ENCODE results near the gene ITPR3. TPM values are rescaled to one million over a fixed set of nuclear protein-coding genes. Genes with fewer than 3 reads are reported as not detected.

Gene ITPR3
- total RNA-seq, 1 donor from 2014 or later: 42.9 TPM

DNA sequence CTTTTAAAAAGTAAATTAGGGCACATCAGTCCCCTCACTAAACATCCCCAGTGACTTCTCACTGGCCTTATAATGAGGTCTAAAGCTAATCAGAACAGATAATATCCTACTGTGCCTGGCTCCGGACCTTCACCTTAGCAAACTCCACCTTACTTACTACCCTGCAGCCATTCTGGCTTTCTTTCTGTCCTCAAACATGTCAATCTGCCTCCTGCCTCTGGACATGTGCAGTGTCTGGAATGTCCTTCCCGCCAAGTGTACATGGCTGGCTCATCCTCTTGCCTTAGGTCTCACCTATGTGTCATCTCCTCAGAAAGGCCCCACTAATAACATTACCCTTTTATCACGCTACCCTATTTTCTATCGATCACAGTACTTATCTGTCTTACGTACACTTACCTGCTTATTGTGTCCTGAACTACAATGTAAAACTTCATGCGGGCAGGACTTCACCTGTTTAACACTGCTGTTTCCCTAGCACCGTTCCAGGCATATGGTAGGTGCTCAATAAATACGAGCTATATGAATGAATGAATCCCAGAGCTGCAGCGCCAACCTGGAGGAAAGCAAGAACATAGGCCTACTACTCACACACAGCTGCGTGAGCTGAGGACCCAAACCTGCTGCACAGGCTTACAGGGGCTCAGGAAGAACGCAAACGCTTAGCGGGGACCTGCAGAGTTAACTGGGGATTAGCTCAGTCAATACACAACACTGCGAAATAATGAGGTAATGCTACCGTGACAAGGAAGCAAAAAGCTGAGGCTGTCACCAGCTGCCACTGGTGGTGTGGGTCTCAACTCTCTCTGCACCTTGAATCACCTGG lies 89.4 kb downstream of the ITPR3 start:
- peak overlapping the region; percentile 99 for H3K27ac Mint-ChIP-seq
- H3K9me3 Mint-ChIP-seq: no peaks in the 10 kb centered on the region
- peak overlapping the region; percentile 95 for H3K4me3 Mint-ChIP-seq
- H3K36me3 Mint-ChIP-seq (ENCODE audit: low read depth): peaks cover 22% of the 10 kb centered on the region
- no peak for DNase-seq (ENCODE audit: low spot score)
- intact Hi-C loops (cut with micrococcal nuclease): loop anchor here (1.0 to 10.0 kb wide), 10 partner anchors 10 to 506 kb away; partner anchors contain the start of genes HSD17B8, ITPR3, RING1 and RXRB
- H3K27me3 Mint-ChIP-seq (ENCODE audit: insufficient read depth): peaks cover 3% of the 10 kb centered on the region
- H3K4me1 Mint-ChIP-seq (ENCODE audit: low read depth): peaks cover 42% of the 10 kb centered on the region

DNA sequence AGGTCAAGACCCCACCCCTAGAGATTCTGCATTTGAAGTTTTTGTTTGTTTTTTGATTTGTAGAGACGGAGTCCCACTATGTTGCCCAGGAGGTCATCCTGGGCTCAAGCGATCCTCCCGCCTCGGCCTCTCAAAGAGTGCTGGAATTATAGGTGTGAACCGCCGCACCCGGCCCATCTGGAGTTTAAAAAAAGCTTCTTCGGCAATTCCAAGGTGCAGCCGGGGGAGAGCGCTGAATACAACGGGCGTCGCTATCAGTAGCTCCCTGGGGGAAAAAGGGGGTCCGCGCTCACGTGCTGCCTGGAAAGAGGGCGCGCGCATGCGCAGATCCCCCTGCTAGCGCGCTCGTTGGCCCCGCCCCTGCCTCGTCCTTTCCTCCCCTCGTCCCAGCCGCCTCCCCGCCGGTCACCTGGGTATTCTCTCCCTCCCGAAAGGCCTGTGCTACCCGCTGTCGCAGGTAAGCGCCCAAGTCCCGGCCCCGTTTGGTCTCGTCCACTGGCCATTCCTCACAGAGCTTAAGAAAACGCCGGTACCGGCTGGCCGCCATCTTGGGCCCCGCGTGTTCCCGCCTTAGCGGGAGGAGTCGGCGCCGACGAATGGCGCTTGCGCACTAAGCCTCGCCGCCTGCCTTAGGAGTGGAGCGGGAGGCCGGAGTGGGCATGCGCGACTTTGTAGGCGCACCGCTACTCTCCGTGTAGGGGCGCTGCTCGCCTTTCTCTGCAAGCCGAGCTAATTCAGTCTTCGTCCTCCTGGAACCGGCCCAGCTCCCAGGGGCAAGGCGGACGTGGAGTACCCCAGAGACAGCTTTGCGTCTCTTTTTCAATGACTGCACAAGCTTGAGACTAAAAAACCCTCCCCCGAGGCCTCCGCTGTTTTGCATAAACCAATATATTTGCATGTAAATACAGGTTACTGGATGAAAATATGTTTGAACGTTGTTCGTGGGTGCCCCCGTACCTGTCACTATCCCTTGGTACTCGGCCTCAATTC lies 90.3 kb downstream of the ITPR3 start, which contains the start of gene UQCC2:
Gene UQCC2 (minus strand): TSS at position 561 of the 990 bp plus-strand sequence. CDS start 14 bp downstream, at position 547.
- Mint-ChIP-seq H3K4me1 (ENCODE audit: low read depth) (peaks cover 42% of the 10 kb centered on the region), H3K27ac (peak within 1 kb of the TSS; percentile 99), H3K9me3 (no peaks in the 10 kb centered on the region), H3K36me3 (ENCODE audit: low read depth) (peaks cover 22% of the 10 kb centered on the region), H3K4me3 (peak within 1 kb of the TSS; percentile 95), H3K27me3 (ENCODE audit: insufficient read depth) (peaks cover 3% of the 10 kb centered on the region)
- intact Hi-C loops (cut with micrococcal nuclease): loop anchor here (1.0 to 10.0 kb wide), 9 partner anchors 17 to 507 kb away; partner anchors contain the start of genes HSD17B8, ITPR3, RING1 and RXRB
- DNase-seq (ENCODE audit: low spot score): peak; percentile 96

DNA sequence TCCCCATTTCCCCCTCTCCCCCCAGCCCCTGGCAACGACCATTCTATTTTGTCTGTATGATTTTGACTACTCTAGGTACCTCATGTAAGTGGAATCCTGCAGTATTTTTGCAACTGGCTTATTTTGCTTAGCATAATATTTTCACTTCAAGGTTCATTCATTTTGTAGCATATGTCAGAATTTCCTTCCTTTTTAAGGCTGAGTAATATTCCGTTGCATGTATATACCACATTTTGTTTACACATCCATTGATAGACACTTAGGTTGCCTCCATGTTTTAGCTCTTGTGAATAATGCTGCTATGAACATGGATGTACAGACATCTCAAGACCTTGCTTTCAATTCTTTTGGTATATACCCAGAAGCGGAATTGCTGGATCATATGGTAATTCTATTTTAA lies 91.8 kb downstream of the ITPR3 start:
- Mint-ChIP-seq H3K36me3 (ENCODE audit: low read depth) (peaks cover 22% of the 10 kb centered on the region), H3K27ac (no peak overlapping the region), H3K4me1 (ENCODE audit: low read depth) (peaks cover 35% of the 10 kb centered on the region), H3K27me3 (ENCODE audit: insufficient read depth) (peaks cover 6% of the 10 kb centered on the region), H3K9me3 (no peaks in the 10 kb centered on the region), H3K4me3 (no peak overlapping the region)
- intact Hi-C loops (cut with micrococcal nuclease): loop anchor here (10.0 kb wide), 1 partner anchor 508 kb away; the partner anchor contains the start of genes HSD17B8, RING1, RXRB and SLC39A7
- no peak for DNase-seq (ENCODE audit: low spot score)

DNA sequence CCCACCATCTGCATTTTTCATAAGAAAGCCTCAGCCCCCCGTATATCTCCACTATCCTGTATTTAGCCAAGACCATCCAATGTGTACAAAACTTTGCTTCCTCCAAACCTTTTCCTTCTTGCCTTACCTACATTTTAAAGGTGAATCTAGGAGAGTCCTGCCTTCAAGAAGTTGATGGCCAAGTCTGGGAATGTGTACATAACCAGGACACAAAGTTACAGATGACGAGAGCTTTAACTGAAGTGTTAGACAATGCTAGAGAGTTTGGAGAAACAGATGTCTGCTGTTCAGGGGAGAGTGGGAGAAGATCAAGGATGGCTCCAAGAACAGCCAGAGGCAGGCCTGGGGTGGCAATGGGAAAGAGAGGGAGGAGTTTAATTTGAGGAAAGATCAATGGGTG lies 92.7 kb downstream of the ITPR3 start:
- H3K4me3 Mint-ChIP-seq: no peak overlapping the region
- no peaks in the 10 kb centered on the region for H3K9me3 Mint-ChIP-seq
- peaks cover 17% of the 10 kb centered on the region for H3K36me3 Mint-ChIP-seq (ENCODE audit: low read depth)
- peaks cover 27% of the 10 kb centered on the region for H3K4me1 Mint-ChIP-seq (ENCODE audit: low read depth)
- H3K27ac Mint-ChIP-seq: no peak overlapping the region
- DNase-seq (ENCODE audit: low spot score): no peak
- H3K27me3 Mint-ChIP-seq (ENCODE audit: insufficient read depth): peaks cover 6% of the 10 kb centered on the region
- intact Hi-C loops (cut with micrococcal nuclease): loop anchor here (10.0 kb wide), 1 partner anchor 509 kb away; the partner anchor contains the start of genes HSD17B8, RING1, RXRB and SLC39A7

DNA sequence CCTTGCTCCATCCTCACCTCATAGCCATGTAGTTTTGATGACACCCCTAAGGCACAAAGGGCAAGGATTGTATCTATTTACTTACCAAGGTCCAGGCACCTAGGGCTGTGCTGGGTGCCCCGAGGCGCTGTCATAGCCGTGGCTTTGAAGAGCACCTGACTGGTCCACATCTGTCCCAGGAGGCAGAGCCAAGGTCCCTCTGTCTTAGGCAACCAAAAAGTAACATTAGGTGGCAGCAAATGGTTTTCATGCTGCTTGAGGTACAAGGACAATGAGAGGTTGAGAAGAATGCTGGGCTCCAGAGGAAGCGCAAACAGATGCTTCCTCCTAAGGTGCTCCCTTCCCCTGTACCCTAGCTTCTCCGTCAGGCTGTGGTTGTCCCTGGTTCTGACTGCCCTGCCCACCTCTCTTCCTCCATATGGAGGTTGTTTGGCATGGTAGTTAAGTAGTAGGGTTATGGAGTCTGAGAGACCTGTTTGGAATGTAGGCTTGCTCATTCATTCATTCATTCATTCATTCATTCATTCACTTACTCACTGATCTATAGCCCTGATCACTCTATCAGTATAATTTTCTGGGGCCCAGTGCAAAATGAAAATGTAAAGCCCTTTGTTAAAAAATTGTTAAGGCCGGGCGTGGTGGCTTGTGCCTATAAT lies 93.4 kb downstream of the ITPR3 start:
- no peak overlapping the region for H3K4me3 Mint-ChIP-seq
- intact Hi-C loops (cut with micrococcal nuclease): loop anchor here (10.0 kb wide), 1 partner anchor 510 kb away; the partner anchor contains the start of genes HSD17B8, RING1, RXRB and SLC39A7
- peaks cover 20% of the 10 kb centered on the region for H3K4me1 Mint-ChIP-seq (ENCODE audit: low read depth)
- peaks cover 10% of the 10 kb centered on the region for H3K27me3 Mint-ChIP-seq (ENCODE audit: insufficient read depth)
- no peak overlapping the region for H3K27ac Mint-ChIP-seq
- H3K36me3 Mint-ChIP-seq (ENCODE audit: low read depth): peaks cover 13% of the 10 kb centered on the region
- no peaks in the 10 kb centered on the region for H3K9me3 Mint-ChIP-seq
- DNase-seq (ENCODE audit: low spot score): no peak

DNA sequence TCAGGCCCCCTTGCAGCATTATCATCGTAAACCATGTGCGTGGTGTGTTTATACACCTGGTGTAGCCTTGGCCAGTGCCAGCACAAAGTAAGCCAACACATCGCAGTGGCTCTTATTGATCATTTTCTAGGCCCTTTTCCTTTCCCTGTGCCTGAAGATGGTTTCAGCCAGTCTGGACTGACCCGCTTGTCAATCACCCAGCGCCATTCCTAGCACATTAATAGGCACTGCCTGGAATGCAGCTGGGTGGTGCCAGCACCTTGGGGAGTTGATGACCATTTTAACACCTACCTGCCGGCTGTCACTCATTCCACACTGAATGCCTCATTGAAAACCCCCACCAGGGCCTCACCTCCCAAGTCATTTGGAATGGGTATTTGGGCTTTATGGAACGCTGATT lies 95.3 kb downstream of the ITPR3 start:
- H3K4me3 Mint-ChIP-seq: no peak overlapping the region
- H3K27me3 Mint-ChIP-seq (ENCODE audit: insufficient read depth): peaks cover 10% of the 10 kb centered on the region
- DNase-seq (ENCODE audit: low spot score): no peak
- no peak overlapping the region for H3K27ac Mint-ChIP-seq
- H3K36me3 Mint-ChIP-seq (ENCODE audit: low read depth): no peaks in the 10 kb centered on the region
- no peaks in the 10 kb centered on the region for H3K9me3 Mint-ChIP-seq
- intact Hi-C loops (cut with micrococcal nuclease): loop anchor here (10.0 kb wide), 1 partner anchor 512 kb away; the partner anchor contains the start of genes HSD17B8, RING1, RXRB and SLC39A7
- H3K4me1 Mint-ChIP-seq (ENCODE audit: low read depth): peaks cover 6% of the 10 kb centered on the region

DNA sequence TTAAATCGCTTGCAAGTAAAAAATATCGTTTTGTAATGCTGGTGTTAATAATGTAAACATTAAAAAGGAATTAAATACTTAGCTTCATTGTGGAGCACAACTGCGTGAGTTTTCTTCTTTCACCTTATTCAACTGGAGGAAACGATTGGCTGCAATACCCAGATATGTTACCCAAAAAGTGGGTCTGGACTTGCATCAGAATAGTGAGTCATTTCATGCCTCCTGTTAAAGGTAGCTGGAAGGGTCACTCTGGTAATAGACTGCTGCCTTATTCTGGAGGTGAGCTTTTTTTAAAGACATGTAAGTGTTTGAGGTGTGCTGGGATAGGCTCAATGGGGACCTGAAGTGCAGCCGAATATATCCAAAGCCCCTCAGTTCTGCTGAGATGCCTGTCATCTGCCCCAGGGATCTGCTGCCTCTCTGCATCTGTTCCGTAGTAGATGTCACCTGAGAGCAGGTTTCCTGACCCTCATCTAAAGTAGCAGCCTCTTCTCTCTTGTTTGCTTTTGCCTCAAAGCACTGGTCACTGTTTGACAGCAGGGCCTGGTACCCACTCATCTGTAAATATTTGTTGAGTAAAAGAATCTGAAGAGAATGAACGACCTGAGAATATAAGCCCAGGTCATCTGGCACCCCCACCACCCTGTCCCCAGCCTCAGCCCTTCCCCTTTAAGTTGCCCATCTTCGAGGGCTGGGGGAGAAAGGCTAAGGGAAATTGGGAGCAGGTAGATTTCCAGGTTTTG lies 95.9 kb downstream of the ITPR3 start:
- Mint-ChIP-seq H3K27ac (no peak overlapping the region), H3K9me3 (no peaks in the 10 kb centered on the region), H3K4me1 (ENCODE audit: low read depth) (peaks cover 1% of the 10 kb centered on the region), H3K27me3 (ENCODE audit: insufficient read depth) (peaks cover 11% of the 10 kb centered on the region), H3K4me3 (no peak overlapping the region), H3K36me3 (ENCODE audit: low read depth) (no peaks in the 10 kb centered on the region)
- DNase-seq (ENCODE audit: low spot score): no peak
- intact Hi-C loops (cut with micrococcal nuclease): loop anchor here (10.0 kb wide), 1 partner anchor 512 kb away; the partner anchor contains the start of genes HSD17B8, RING1, RXRB and SLC39A7

DNA sequence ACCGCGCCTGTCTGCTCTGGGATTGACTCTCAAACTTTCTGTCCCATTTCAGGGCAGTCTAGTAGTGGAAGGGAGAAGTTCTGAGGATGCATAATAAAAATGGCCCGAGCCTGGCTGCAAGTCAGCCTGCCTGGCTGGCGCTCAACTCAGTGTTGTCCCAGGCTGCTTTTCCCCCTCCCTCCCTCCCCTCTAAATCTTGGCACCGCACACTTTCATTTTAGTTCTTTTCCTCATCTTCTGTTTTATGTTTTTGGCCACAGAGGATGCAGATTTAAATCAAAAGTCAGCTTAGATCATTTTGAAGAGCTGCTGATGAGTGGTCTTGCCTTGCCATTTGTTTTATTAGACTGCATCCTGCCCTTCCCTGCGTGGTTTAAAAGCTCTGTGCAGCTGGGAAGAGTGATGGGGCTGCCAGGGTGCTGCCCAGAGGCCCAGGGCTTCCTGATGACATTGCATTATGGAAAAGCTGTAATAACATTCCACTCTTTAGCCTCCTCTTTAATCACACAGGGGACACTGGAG lies 96.9 kb downstream of the ITPR3 start:
- peaks cover 18% of the 10 kb centered on the region for H3K27me3 Mint-ChIP-seq (ENCODE audit: insufficient read depth)
- H3K4me3 Mint-ChIP-seq: no peak overlapping the region
- no peaks in the 10 kb centered on the region for H3K9me3 Mint-ChIP-seq
- no peak overlapping the region for H3K27ac Mint-ChIP-seq
- no peaks in the 10 kb centered on the region for H3K4me1 Mint-ChIP-seq (ENCODE audit: low read depth)
- intact Hi-C loops (cut with micrococcal nuclease): loop anchor here (10.0 kb wide), 1 partner anchor 513 kb away; the partner anchor contains the start of genes HSD17B8, RING1, RXRB and SLC39A7
- no peaks in the 10 kb centered on the region for H3K36me3 Mint-ChIP-seq (ENCODE audit: low read depth)
- DNase-seq (ENCODE audit: low spot score): no peak

DNA sequence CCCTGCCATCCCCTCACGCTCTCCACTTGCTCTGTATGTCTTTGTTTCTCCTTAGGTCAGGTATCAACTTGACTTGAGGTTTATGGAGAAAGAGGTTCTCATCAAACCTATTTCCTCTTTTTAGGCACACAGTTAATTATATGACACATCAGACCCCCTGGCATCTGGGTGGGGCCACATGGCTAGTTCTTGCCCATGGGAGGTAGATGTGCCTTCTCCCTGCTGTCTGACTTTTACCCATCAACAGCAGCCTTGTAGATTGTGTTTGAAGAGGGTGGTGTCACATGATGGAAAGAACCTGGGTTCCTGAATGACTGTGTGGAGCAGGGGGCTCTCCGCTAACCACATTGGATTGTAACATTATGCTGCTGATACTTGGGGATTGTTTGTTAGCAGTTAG lies 97.6 kb downstream of the ITPR3 start:
- Mint-ChIP-seq H3K36me3 (ENCODE audit: low read depth) (no peaks in the 10 kb centered on the region), H3K4me3 (no peak overlapping the region), H3K9me3 (no peaks in the 10 kb centered on the region), H3K4me1 (ENCODE audit: low read depth) (peaks cover under 1% of the 10 kb centered on the region), H3K27me3 (ENCODE audit: insufficient read depth) (peaks cover 25% of the 10 kb centered on the region), H3K27ac (no peak overlapping the region)
- intact Hi-C loops (cut with micrococcal nuclease): loop anchor here (10.0 kb wide), 1 partner anchor 514 kb away; the partner anchor contains the start of genes HSD17B8, RING1, RXRB and SLC39A7
- no peak for DNase-seq (ENCODE audit: low spot score)

DNA sequence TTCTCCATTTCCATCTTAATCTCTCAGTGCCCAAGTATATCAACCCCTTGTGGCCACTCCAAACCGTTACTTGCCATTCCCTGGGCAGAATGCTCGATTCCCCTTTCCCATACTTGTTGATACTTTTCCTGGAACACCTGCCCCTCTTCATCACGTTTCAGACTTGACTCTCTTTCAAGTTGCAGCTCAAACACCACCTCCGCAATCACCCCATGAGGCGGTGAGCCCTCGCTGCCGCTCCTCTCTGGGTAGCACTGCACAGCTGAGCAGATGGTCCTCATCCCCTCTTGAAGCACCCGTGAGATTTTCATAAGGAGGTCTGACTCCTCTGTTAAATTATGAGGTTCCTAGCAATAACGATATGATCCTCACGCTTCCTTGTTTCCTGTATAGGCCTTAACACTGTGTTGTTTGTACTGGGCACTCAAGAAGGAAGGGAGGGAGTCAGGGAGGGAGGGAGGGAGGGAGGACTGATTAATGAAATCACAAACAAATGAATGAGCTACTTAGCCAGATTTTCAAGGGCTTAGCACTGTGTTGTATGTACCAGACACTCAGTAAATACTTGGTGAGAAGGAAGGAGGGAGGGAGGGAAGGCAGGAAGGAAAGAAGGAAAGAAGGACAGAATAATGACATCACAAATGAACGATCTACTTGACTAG lies 98.3 kb downstream of the ITPR3 start:
- no peak for DNase-seq (ENCODE audit: low spot score)
- Mint-ChIP-seq H3K4me3 (no peak overlapping the region), H3K4me1 (ENCODE audit: low read depth) (peaks cover 8% of the 10 kb centered on the region), H3K27ac (no peak overlapping the region), H3K9me3 (no peaks in the 10 kb centered on the region), H3K36me3 (ENCODE audit: low read depth) (no peaks in the 10 kb centered on the region), H3K27me3 (ENCODE audit: insufficient read depth) (peaks cover 25% of the 10 kb centered on the region)
- intact Hi-C loops (cut with micrococcal nuclease): loop anchor here (10.0 kb wide), 1 partner anchor 515 kb away; the partner anchor contains the start of genes HSD17B8, RING1, RXRB and SLC39A7

DNA sequence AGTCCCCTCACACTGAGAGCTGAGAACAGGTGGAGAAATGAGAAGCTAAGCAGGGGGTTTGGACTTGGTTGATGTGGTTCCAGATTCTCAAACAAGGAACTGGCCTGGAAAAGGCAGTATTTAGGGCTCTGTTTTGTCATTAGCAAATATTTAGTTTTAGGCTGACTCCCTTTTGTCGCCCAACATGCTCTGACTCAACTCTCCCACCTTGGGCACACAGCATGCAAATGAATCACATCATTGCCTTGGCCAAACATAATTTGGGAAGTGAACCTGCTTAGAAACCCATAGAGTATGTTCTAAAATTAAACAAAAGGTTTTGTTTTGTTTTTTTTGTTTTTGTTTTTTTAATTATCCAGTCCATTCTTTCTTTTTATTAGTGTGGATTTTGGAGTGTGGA lies 99.9 kb downstream of the ITPR3 start:
- no peak overlapping the region for H3K4me3 Mint-ChIP-seq
- peaks cover 11% of the 10 kb centered on the region for H3K4me1 Mint-ChIP-seq (ENCODE audit: low read depth)
- no peaks in the 10 kb centered on the region for H3K36me3 Mint-ChIP-seq (ENCODE audit: low read depth)
- H3K27ac Mint-ChIP-seq: no peak overlapping the region
- no peaks in the 10 kb centered on the region for H3K9me3 Mint-ChIP-seq
- H3K27me3 Mint-ChIP-seq (ENCODE audit: insufficient read depth): peaks cover 31% of the 10 kb centered on the region
- DNase-seq (ENCODE audit: low spot score): no peak
- intact Hi-C loops (cut with micrococcal nuclease): no loop called here
